GM23248 (cell line): Measurements from ENCODE around the gene SH3PXD2A. TPM values are rescaled to one million over a fixed set of nuclear protein-coding genes. Genes with fewer than 3 reads are reported as not detected.
A peak's percentile ranks its signal among the peaks of the same experiment; 100 is the strongest.

Experiments used
- DNase-seq: peaks from one replicate; pipeline ENCODE4 v3.0.0-alpha.2; 2015
- H2AFZ ChIP-seq: fragments of 200-600 bp; sonication (generic); 2 replicates; pipeline ENCODE4 v1.6.1; 2016; ENCODE audit warnings: antibody characterized with exemption
- H3F3A ChIP-seq: fragments of 200-600 bp; sonication (generic); 2 replicates; pipeline ENCODE4 v1.6.1; 2016; ENCODE audit warnings: mild to moderate bottlenecking, antibody characterized with exemption, mixed run types; ENCODE audit not compliant: insufficient read depth
- H3K27ac ChIP-seq: fragments of 200-600 bp; sonication (generic); 2 replicates; pipeline ENCODE4 v1.5.1; 2016; ENCODE audit warnings: mild to moderate bottlenecking
- H3K27me3 ChIP-seq: fragments of 200-600 bp; sonication (generic); replicated peaks from 2 replicates; pipeline ENCODE4 v1.6.1; 2016; ENCODE audit warnings: mild to moderate bottlenecking; ENCODE audit not compliant: insufficient read depth
- H3K36me3 ChIP-seq: fragments of 200-600 bp; sonication (generic); 2 replicates; pipeline ENCODE4 v1.6.1; 2016; ENCODE audit warnings: low read depth, mild to moderate bottlenecking
- H3K4me1 ChIP-seq: fragments of 200-600 bp; sonication (generic); 2 replicates; pipeline ENCODE4 v1.6.1; 2016; ENCODE audit warnings: mild to moderate bottlenecking; ENCODE audit not compliant: insufficient read depth
- H3K4me2 ChIP-seq: fragments of 200-600 bp; sonication (generic); one replicate; pipeline ENCODE4 v1.6.1; 2016; ENCODE audit warnings: mild to moderate bottlenecking; ENCODE audit not compliant: unreplicated experiment
- H3K4me3 ChIP-seq: fragments of 200-600 bp; sonication (generic); 2 replicates; pipeline ENCODE4 v1.5.1; 2016; ENCODE audit warnings: mild to moderate bottlenecking
- H3K79me2 ChIP-seq: fragments of 200-600 bp; sonication (generic); 2 replicates; pipeline ENCODE4 v1.6.1; 2016; ENCODE audit warnings: mild to moderate bottlenecking; ENCODE audit not compliant: insufficient read depth
- H3K9ac ChIP-seq: fragments of 200-600 bp; sonication (generic); 2 replicates; pipeline ENCODE4 v1.6.1; 2016; ENCODE audit warnings: mild to moderate bottlenecking
- H3K9me2 ChIP-seq: fragments of 200-600 bp; sonication (generic); 2 replicates; pipeline ENCODE4 v1.6.1; 2016; ENCODE audit warnings: mixed run types, mild to moderate bottlenecking, moderate library complexity; ENCODE audit not compliant: insufficient read depth
- H3K9me3 ChIP-seq: fragments of 200-600 bp; sonication (generic); one replicate; pipeline ENCODE4 v1.6.1; 2017; ENCODE audit warnings: low read depth
- H4K20me1 ChIP-seq: fragments of 200-600 bp; sonication (generic); 2 replicates; pipeline ENCODE4 v1.6.0; 2016; ENCODE audit not compliant: insufficient read depth
- EZH2 ChIP-seq: fragments of 200-600 bp; sonication (generic); IDR thresholded peaks from 2 replicates; pipeline ENCODE4 v1.6.1; 2018; ENCODE audit warnings: antibody characterized with exemption, mild to moderate bottlenecking; ENCODE audit not compliant: insufficient read depth, poor library complexity, severe bottlenecking
- EZH2phosphoT487 ChIP-seq: fragments of 200-600 bp; sonication (generic); IDR thresholded peaks from 2 replicates; pipeline ENCODE4 v1.6.1; 2018; ENCODE audit warnings: antibody characterized with exemption, moderate library complexity, mild to moderate bottlenecking, low read depth; ENCODE audit not compliant: insufficient read depth
- WGBS, 2 experiments: methylation state at CpG; one replicate each; pipeline ENCODE4 v1.1.6; 2015 to 2017; ENCODE audit warnings: low lambda C conversion rate in 2 of 2, low coverage in 1 of 2; ENCODE audit errors: missing lambda C conversion rate in 2 of 2; 5-methylcytosine and 5-hydroxymethylcytosine counted together
- in situ Hi-C: fragments of 300-500 bp; cut with MboI; formaldehyde crosslinking; loops from 2 replicates; pipeline ENCODE4 v1.15.0; 2020
- polyA plus RNA-seq: library from polyadenylated mRNA; unstranded; fragments of >200 nt; fragmentation: Nextera tagmentation; extraction: Ambion mirVana; gene quantifications from 2 replicates; pipeline ENCODE4 v1.2.1, GENCODE V29; 2016
- total RNA-seq: library from RNA; depleted of rRNA; stranded (reverse); fragments of >200 nt; shearing (Covaris generic); gene quantifications from 2 replicates; pipeline ENCODE4 v1.2.3, GENCODE V29; 2014

SH3PXD2A gene
- total and polyA plus RNA-seq, 2 experiments from 2014 or later = 34.0 to 58.0 TPM

DNA sequence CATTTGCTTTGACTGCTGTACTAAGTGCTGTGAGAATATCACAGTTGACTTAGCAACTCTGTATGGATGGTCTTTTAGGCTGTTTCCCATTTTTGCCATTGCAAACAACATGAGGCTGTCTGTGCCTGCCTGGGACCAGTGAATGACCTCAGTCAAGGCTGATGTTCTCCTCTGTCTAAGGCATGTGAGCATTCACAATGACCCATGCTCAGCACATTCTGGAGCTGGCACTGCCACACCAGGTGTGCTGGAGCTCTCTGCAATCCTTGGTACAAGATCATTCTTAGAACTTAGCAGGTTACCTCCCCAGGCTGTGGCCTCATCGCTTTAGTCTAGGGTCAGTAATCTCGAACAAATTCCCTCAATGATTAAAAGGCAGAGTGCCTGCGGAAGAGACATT is 61.9 kb downstream of the SH3PXD2A start:
- no peak for TF ChIP-seq EZH2
- no peak for TF ChIP-seq EZH2phosphoT487
- no peak overlapping the region for H2AFZ ChIP-seq
- H3K27ac ChIP-seq = no peak overlapping the region
- no peak overlapping the region for H3K4me3 ChIP-seq
- H3K79me2 ChIP-seq = no peaks in the 10 kb centered on the region
- H4K20me1 ChIP-seq = no peaks in the 10 kb centered on the region
- H3K4me2 ChIP-seq = no peak overlapping the region
- H3K27me3 ChIP-seq = no peaks in the 10 kb centered on the region
- peaks cover 16% of the 10 kb centered on the region; the same call in 1 of the 2 replicates for H3F3A ChIP-seq
- no peak overlapping the region for H3K9ac ChIP-seq
- in situ Hi-C loops = no loop called here
- 97 to 100% methylated on average over 3 of the region's 3 CpGs for WGBS, 2 experiments
- no peak for DNase-seq
- no peaks in the 10 kb centered on the region for H3K9me3 ChIP-seq
- no peaks in the 10 kb centered on the region for H3K36me3 ChIP-seq
- H3K9me2 ChIP-seq = no peaks in the 10 kb centered on the region
- peaks cover 16% of the 10 kb centered on the region for H3K4me1 ChIP-seq

DNA sequence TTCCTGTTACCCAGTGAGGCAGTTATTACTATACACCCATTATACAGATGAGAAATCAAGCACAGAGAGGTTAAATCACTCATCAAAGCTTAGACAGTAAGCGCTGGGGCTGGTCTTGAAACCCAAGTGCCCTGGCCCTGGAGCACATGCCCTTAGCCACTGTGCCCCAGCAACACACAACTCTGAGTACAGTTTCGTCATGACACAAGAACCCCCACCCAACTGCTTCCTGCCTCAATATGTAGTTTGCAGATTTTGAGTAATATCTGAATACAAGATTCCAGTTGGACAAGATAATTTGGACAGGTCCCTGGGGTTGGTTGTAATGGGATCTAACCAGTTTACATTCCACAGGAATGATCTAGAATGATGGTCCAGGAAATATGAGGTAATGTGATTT is 62.8 kb downstream of the SH3PXD2A start:
- no peaks in the 10 kb centered on the region for H3K9me2 ChIP-seq
- H3K4me1 ChIP-seq = peaks cover 16% of the 10 kb centered on the region
- 71 to 75% methylated on average over 2 of the region's 2 CpGs for WGBS, 2 experiments
- peak; percentile 67 for DNase-seq
- no peak overlapping the region for H3K27ac ChIP-seq
- no peaks in the 10 kb centered on the region for H4K20me1 ChIP-seq
- no peak overlapping the region for H2AFZ ChIP-seq
- H3K79me2 ChIP-seq = no peaks in the 10 kb centered on the region
- no peaks in the 10 kb centered on the region for H3K36me3 ChIP-seq
- no peak overlapping the region for H3K9ac ChIP-seq
- peaks cover 16% of the 10 kb centered on the region; the same call in 1 of the 2 replicates for H3F3A ChIP-seq
- no peak overlapping the region for H3K4me3 ChIP-seq
- TF ChIP-seq EZH2phosphoT487 (no peak), EZH2 (no peak)
- H3K9me3 ChIP-seq = no peaks in the 10 kb centered on the region
- in situ Hi-C loops = no loop called here
- H3K27me3 ChIP-seq = no peaks in the 10 kb centered on the region
- no peak overlapping the region for H3K4me2 ChIP-seq

DNA sequence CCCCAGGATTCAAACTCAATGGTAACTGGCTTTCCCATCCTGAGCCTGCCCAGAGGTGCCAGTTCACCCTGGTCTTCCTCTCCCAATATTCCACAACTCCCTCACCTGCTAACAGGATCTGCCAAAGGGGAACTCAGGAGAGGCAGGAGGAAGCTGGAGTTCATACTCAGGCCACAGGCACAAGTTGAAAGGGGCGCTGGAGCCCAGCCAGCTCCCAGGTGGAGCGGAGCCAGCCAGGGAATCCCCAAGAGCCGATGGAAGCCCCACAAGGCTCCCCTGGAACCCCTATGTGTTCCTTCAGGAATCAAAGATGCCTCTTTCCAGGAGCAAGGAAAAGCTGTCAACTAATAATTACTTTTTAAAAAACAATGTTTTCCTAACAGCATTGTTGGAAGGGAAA is 63.5 kb downstream of the SH3PXD2A start:
- WGBS, 2 experiments = 93 to 94% methylated on average over 3 of the region's 3 CpGs
- H2AFZ ChIP-seq = no peak overlapping the region
- H3K9me3 ChIP-seq = no peaks in the 10 kb centered on the region
- no peak overlapping the region for H3K9ac ChIP-seq
- no peak overlapping the region for H3K27ac ChIP-seq
- no peak overlapping the region for H3K4me3 ChIP-seq
- TF ChIP-seq EZH2 = no peak
- TF ChIP-seq EZH2phosphoT487 = no peak
- no peaks in the 10 kb centered on the region for H3K79me2 ChIP-seq
- no peaks in the 10 kb centered on the region for H3K27me3 ChIP-seq
- peaks cover 16% of the 10 kb centered on the region; the same call in 1 of the 2 replicates for H3F3A ChIP-seq
- DNase-seq = no peak
- H3K4me1 ChIP-seq = peaks cover 16% of the 10 kb centered on the region
- in situ Hi-C loops = no loop called here
- no peak overlapping the region for H3K4me2 ChIP-seq
- no peaks in the 10 kb centered on the region for H3K9me2 ChIP-seq
- no peaks in the 10 kb centered on the region for H4K20me1 ChIP-seq
- no peaks in the 10 kb centered on the region for H3K36me3 ChIP-seq

DNA sequence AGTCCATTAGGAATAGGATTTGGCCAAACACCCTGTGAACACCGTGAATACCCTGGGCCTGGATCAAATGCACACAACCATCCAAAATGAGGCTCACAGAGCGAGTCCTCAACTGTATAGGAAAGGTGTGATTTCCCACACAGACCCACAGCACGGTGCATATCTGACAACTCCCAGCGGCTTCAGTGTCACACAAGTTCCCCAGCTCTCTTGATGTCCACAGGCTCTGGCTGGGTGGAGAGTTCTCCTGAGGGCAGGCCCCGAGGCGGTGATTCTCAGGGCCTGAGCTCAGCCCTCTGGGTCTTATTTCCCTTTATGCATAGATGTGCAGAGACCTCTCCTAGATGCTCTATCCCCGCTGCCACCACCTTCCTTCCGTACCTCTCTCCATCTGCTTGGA is 64.1 kb downstream of the SH3PXD2A start:
- H3K4me3 ChIP-seq = no peak overlapping the region
- no peak overlapping the region for H3K9ac ChIP-seq
- H2AFZ ChIP-seq = no peak overlapping the region
- WGBS, 2 experiments = 84 to 88% methylated on average over 8 of the region's 8 CpGs
- H3K27me3 ChIP-seq = no peaks in the 10 kb centered on the region
- no peak overlapping the region for H3K4me2 ChIP-seq
- H3K27ac ChIP-seq = no peak overlapping the region
- H3K9me3 ChIP-seq = no peaks in the 10 kb centered on the region
- H3K4me1 ChIP-seq = peaks cover 16% of the 10 kb centered on the region
- peaks cover 16% of the 10 kb centered on the region; the same call in 1 of the 2 replicates for H3F3A ChIP-seq
- H3K79me2 ChIP-seq = no peaks in the 10 kb centered on the region
- no peak for DNase-seq
- no peaks in the 10 kb centered on the region for H3K36me3 ChIP-seq
- no peaks in the 10 kb centered on the region for H3K9me2 ChIP-seq
- in situ Hi-C loops = no loop called here
- TF ChIP-seq EZH2phosphoT487 = no peak
- TF ChIP-seq EZH2 = no peak
- H4K20me1 ChIP-seq = no peaks in the 10 kb centered on the region

DNA sequence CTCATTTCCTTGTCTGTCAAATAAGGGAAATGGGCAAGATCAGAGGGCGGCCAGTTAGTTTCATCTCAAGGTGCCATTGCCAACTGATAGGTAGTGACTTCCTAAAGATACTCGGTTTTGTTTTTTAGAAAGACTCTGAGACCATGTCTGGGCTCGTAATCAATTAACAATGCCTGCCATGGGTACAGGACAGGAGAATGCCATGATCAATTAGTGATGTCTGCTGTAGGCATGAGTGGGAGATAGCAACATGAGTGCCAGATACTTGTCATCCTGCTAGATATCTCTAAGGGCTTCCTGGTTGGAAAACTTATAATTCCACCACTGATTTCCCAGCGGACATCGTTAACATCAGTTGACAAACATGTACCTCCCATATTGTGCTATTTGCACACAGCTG is 64.8 kb downstream of the SH3PXD2A start:
- H4K20me1 ChIP-seq = no peaks in the 10 kb centered on the region
- WGBS, 2 experiments = 97 to 98% methylated on average over 5 of the region's 5 CpGs

More for the DNA sequence above, 64.8 kb downstream of the SH3PXD2A start:
- Histone ChIP-seq H3K4me1 (peaks cover 10% of the 10 kb centered on the region), H3K36me3 (no peaks in the 10 kb centered on the region), H3F3A (peaks cover 16% of the 10 kb centered on the region; the same call in 1 of the 2 replicates), H3K9me3 (no peaks in the 10 kb centered on the region), H3K4me2 (no peak overlapping the region), H3K27ac (no peak overlapping the region), H2AFZ (no peak overlapping the region), H3K79me2 (no peaks in the 10 kb centered on the region), H3K9ac (no peak overlapping the region), H3K27me3 (no peaks in the 10 kb centered on the region), H3K9me2 (no peaks in the 10 kb centered on the region), H3K4me3 (no peak overlapping the region)
- DNase-seq = no peak
- TF ChIP-seq EZH2 = no peak
- TF ChIP-seq EZH2phosphoT487 = no peak
- in situ Hi-C loops = no loop called here
